ENCODE measurements around the gene ADD1. TPM values are rescaled to one million over a fixed set of nuclear protein-coding genes. Genes with fewer than 3 reads are reported as not detected.
A peak's percentile ranks its signal among the peaks of the same experiment; 100 is the strongest.

ADD1 gene
- polyA plus RNA-seq, 1 donor: 183 TPM

DNA sequence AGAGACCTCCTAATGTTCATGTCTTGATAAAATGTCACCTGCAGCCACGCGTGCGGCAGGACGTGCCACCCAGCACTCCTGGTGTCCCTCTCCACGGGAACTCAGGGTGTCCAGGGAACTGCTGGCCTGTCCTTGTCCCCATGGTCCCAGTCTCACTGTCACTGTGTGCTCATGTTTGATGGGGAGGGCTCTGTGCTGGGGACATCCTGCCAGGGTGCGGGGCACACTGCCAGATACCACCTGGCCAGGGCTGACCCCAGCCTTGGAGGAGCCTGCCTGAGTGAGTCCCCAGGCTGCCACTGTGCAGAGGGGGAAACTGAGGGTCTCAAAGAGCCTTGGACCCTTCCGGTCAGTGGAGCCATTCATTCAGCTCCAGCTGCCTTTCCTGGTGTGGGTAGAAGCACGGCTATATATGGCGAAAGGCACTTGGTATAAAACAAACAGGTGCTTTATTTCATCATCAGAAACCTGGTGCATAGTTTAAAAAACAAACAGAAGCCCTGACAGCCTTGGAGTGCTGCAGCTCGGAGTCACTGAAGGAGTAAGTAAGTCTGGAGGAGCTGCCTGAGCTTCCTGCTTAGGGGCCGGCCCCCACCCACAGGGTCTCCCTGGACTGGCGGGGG lies 86.6 kb downstream of the ADD1 start:
- peaks cover 4% of the 10 kb centered on the region for H3K9me3 ChIP-seq (ENCODE audit: control insufficient read depth, low read depth, low read length)
- peaks cover 22% of the 10 kb centered on the region for H3K4me1 ChIP-seq (ENCODE audit: control insufficient read depth, insufficient read depth, low read length)
- DNase-seq: no peak
- H3K4me3 ChIP-seq (ENCODE audit: low read length): no peak overlapping the region
- H3K27me3 ChIP-seq (ENCODE audit: control insufficient read depth, insufficient read depth, low read length): no peaks in the 10 kb centered on the region
- H3K27ac ChIP-seq (ENCODE audit: low read length): no peak overlapping the region
- 20% methylated on average over 1 of the region's 12 CpGs for WGBS (ENCODE audit: insufficient coverage, low lambda C conversion rate)
- H3K36me3 ChIP-seq (ENCODE audit: control insufficient read depth, insufficient read depth, low read length): peaks cover 71% of the 10 kb centered on the region

- WGBS (ENCODE audit: insufficient coverage, low lambda C conversion rate): no CpG with 5 or more reads among the region's 34 CpGs
- H3K4me3 ChIP-seq (ENCODE audit: low read length): no peak overlapping the region
These were observed 87.3 kb downstream of the ADD1 start for GRCh38 chr4:2930758-2931511.

GRCh38 chr4:2931512-2932301 lies 88.1 kb downstream of the ADD1 start:
- DNase-seq: no peak
- Histone ChIP-seq H3K27me3 (ENCODE audit: control insufficient read depth, insufficient read depth, low read length) (no peaks in the 10 kb centered on the region), H3K27ac (ENCODE audit: low read length) (no peak overlapping the region), H3K4me3 (ENCODE audit: low read length) (no peak overlapping the region), H3K4me1 (ENCODE audit: control insufficient read depth, insufficient read depth, low read length) (peaks cover 22% of the 10 kb centered on the region), H3K36me3 (ENCODE audit: control insufficient read depth, insufficient read depth, low read length) (peaks cover 58% of the 10 kb centered on the region), H3K9me3 (ENCODE audit: control insufficient read depth, low read depth, low read length) (peaks cover 4% of the 10 kb centered on the region)
- WGBS (ENCODE audit: insufficient coverage, low lambda C conversion rate): no CpG with 5 or more reads among the region's 38 CpGs

More at GRCh38 chr4:2930758-2931511, 87.3 kb downstream of the ADD1 start:
- no peaks in the 10 kb centered on the region for H3K27me3 ChIP-seq (ENCODE audit: control insufficient read depth, insufficient read depth, low read length)
- peaks cover 4% of the 10 kb centered on the region for H3K9me3 ChIP-seq (ENCODE audit: control insufficient read depth, low read depth, low read length)
- H3K36me3 ChIP-seq (ENCODE audit: control insufficient read depth, insufficient read depth, low read length): peaks cover 66% of the 10 kb centered on the region
- H3K27ac ChIP-seq (ENCODE audit: low read length): no peak overlapping the region
- H3K4me1 ChIP-seq (ENCODE audit: control insufficient read depth, insufficient read depth, low read length): peaks cover 19% of the 10 kb centered on the region
- no peak for DNase-seq

DNA sequence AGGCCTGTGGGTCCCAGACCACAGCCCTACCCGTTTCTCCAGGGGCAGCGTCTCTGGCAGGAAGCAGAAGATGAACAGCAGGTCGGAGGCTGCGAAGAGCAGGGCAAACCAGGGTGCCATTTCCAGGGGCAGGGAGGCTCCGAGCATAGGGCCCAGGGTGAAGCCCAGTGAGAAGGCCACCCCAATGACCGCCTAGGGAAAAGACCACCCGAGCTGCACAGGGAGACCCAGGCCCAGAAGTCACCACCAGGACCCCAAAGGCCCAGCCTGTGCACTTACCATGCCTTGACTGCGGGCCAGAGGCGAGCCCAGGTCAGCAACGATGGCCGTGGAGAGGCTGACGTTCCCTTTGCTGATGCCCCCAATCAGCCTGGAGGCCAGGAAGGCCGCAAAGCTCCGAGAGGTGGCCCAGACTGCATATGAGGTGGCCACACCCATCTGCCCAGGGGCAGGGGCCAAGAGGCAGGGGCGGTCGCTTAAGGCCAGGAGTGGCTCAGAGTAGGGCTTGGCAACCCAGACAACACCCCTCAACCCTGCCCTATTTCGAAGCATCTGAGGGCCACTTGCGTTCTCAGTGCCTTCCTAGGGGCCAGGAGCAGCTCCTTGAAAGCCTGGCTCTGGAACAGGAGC lies 88.8 kb downstream of the ADD1 start:
- WGBS (ENCODE audit: insufficient coverage, low lambda C conversion rate): no CpG with 5 or more reads among the region's 18 CpGs
- H3K4me1 ChIP-seq (ENCODE audit: control insufficient read depth, insufficient read depth, low read length): peaks cover 22% of the 10 kb centered on the region
- H3K27ac ChIP-seq (ENCODE audit: low read length): no peak overlapping the region
- H3K9me3 ChIP-seq (ENCODE audit: control insufficient read depth, low read depth, low read length): peaks cover 4% of the 10 kb centered on the region
- no peak overlapping the region for H3K4me3 ChIP-seq (ENCODE audit: low read length)
- no peak for DNase-seq
- no peaks in the 10 kb centered on the region for H3K27me3 ChIP-seq (ENCODE audit: control insufficient read depth, insufficient read depth, low read length)
- H3K36me3 ChIP-seq (ENCODE audit: control insufficient read depth, insufficient read depth, low read length): peaks cover 57% of the 10 kb centered on the region

DNA sequence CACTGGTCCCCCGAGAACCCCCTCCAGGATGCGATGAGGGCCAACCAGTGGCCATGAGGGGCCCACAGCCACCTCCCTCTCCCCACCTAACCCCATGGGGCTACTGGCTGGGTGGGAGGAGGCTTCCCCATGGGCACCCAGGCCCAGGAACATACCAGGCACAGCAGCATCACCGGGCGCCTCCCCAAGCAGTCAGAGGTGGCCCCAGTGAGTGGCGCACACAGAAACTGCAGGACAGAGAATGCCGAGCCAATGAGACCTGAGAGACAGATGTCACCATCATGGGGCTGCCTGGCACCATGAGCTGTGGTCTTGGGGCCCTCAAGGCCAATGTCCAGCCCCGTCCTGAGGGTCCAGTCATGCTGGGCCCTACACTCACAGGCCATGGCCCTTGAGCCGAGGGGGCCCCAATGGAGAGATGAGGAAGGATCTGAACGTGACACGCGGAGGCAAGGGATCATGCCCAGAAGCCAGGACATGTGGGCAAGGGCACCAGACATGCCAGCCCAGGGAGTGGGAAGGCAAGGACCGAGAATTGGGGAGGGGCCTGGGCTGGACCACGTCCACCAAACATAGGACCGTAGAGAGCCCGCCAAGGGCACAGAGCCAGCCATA lies 89.4 kb downstream of the ADD1 start:
- no peak for DNase-seq
- H3K27me3 ChIP-seq (ENCODE audit: control insufficient read depth, insufficient read depth, low read length): no peaks in the 10 kb centered on the region
- no peak overlapping the region for H3K27ac ChIP-seq (ENCODE audit: low read length)
- peak overlapping the region; percentile 59 for H3K4me3 ChIP-seq (ENCODE audit: low read length)
- peaks cover 57% of the 10 kb centered on the region for H3K36me3 ChIP-seq (ENCODE audit: control insufficient read depth, insufficient read depth, low read length)
- H3K4me1 ChIP-seq (ENCODE audit: control insufficient read depth, insufficient read depth, low read length): peaks cover 22% of the 10 kb centered on the region
- WGBS (ENCODE audit: insufficient coverage, low lambda C conversion rate): no CpG with 5 or more reads among the region's 15 CpGs
- peaks cover 3% of the 10 kb centered on the region for H3K9me3 ChIP-seq (ENCODE audit: control insufficient read depth, low read depth, low read length)

- Histone ChIP-seq H3K4me1 (ENCODE audit: control insufficient read depth, insufficient read depth, low read length) (peaks cover 16% of the 10 kb centered on the region), H3K36me3 (ENCODE audit: control insufficient read depth, insufficient read depth, low read length) (peaks cover 55% of the 10 kb centered on the region), H3K27me3 (ENCODE audit: control insufficient read depth, insufficient read depth, low read length) (no peaks in the 10 kb centered on the region), H3K27ac (ENCODE audit: low read length) (no peak overlapping the region), H3K4me3 (ENCODE audit: low read length) (peak overlapping the region; percentile 59), H3K9me3 (ENCODE audit: control insufficient read depth, low read depth, low read length) (no peaks in the 10 kb centered on the region)
- no peak for DNase-seq
- WGBS (ENCODE audit: insufficient coverage, low lambda C conversion rate): no CpG with 5 or more reads among the region's 31 CpGs
These were observed 90.0 kb downstream of the ADD1 start for GRCh38 chr4:2933566-2934076.

DNA sequence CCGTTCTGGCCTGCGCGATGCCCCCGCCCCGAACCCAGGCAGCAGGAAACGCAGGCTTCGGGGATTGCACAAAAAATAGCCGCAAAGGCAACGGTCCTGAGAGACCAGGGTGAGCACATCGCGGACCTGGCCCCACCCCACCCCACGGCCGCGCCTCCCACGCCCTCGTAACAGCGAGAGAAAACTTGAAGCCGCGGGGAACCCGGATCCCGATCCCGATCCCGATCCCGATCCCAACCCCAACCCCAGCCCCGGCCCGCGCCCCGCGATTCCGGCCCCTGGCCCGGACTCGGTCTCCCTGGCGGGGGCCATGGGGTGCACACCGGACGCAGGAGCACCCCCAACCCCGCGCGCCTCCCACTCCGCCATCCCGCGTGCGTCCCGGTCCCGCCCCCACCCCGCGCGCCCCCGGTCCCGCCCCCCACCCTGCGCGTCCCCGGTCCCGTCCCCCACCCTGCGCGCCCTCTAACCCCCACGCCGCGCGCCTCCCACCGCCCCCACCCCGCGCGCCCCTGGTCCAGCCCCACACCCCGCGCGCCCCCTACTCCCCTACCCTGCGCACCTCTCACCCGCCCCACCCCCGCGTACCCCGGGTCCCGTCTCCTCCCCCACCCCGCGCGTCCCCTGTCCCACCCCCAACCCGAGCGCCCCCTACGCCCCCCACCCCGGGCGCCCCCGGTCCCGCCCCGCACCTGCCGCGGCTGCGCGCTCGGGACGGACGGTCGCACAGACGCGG lies 90.6 kb downstream of the ADD1 start:
- H3K27ac ChIP-seq (ENCODE audit: low read length): no peak overlapping the region
- H3K27me3 ChIP-seq (ENCODE audit: control insufficient read depth, insufficient read depth, low read length): no peaks in the 10 kb centered on the region
- peaks cover 55% of the 10 kb centered on the region for H3K36me3 ChIP-seq (ENCODE audit: control insufficient read depth, insufficient read depth, low read length)
- DNase-seq: peak in 1 of 2 donors; percentile 56
- H3K4me3 ChIP-seq (ENCODE audit: low read length): peak overlapping the region; percentile 90
- WGBS (ENCODE audit: insufficient coverage, low lambda C conversion rate): no CpG with 5 or more reads among the region's 93 CpGs
- H3K9me3 ChIP-seq (ENCODE audit: control insufficient read depth, low read depth, low read length): no peaks in the 10 kb centered on the region
- H3K4me1 ChIP-seq (ENCODE audit: control insufficient read depth, insufficient read depth, low read length): peaks cover 14% of the 10 kb centered on the region

DNA sequence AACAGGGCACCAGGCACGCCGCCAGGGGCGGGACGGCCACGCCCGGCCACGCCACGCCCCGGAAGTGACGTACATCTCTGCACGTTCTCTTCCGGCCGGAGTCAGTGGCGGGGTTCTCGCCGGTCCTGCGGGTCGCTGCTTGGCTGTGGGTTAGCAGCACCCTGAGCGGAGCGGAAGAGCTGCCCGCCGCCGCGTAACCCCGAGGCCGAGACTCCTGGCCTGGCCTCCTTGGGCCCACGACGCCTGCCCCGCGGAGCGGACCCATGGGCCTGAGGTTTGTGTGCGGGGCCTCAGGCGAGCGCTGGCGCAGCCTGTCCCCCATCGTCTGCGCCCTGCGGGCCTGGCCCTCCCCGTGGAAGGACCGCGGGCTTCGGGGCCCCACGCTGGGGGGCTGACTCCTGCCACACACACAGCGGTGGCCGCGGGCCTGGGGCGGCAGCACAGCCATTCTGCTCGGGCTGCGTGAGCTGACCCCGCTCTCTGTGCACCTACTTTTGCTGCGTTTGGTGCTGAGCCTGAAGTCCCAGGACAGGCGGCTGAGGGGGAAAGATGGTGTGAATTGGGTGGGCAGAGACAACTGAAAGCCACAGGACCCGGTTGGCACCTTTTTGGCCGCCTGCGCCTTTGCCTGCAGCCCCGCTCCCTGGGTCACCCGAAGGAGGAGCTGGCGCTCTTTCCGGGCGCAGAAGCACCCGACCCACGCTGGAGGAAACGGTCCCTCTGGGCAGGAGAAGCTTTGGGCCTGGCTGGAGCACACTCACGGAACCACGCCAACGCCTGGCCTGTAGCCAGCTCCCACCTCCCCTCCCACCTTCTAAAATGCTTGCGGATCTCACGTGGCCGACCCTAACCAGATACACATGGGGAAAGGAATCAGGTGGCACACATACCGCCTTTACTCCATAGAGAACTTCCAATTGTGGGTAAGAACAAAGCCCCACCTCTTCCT lies 91.4 kb downstream of the ADD1 start:
- Histone ChIP-seq H3K27ac (ENCODE audit: low read length) (peak overlapping the region; percentile 90), H3K4me1 (ENCODE audit: control insufficient read depth, insufficient read depth, low read length) (peaks cover 14% of the 10 kb centered on the region), H3K27me3 (ENCODE audit: control insufficient read depth, insufficient read depth, low read length) (no peaks in the 10 kb centered on the region), H3K9me3 (ENCODE audit: control insufficient read depth, low read depth, low read length) (no peaks in the 10 kb centered on the region), H3K36me3 (ENCODE audit: control insufficient read depth, insufficient read depth, low read length) (peaks cover 56% of the 10 kb centered on the region), H3K4me3 (ENCODE audit: low read length) (peak overlapping the region; percentile 90)
- WGBS (ENCODE audit: insufficient coverage, low lambda C conversion rate): no CpG with 5 or more reads among the region's 70 CpGs
- DNase-seq: peak; percentile 93

Measured in large intestine (tissue), 3 donors.